Mononuclear cell (primary cell): ENCODE measurements around the gene SORCS2. TPM values are rescaled to one million over a fixed set of nuclear protein-coding genes. Genes with fewer than 3 reads are reported as not detected.

Source experiments
- H3K27me3 ChIP-seq: 2 replicates; pipeline ENCODE4 v1.6.0; 2011; ENCODE audit warnings: low read length, control low read depth; ENCODE audit not compliant: insufficient read depth
- H3K4me1 ChIP-seq: 2 replicates; pipeline ENCODE4 v1.5.1; 2011; ENCODE audit warnings: mild to moderate bottlenecking, low read length, control low read depth; ENCODE audit not compliant: insufficient read depth
- H3K4me3 ChIP-seq: 2 replicates; pipeline ENCODE4 v1.5.1; 2011; ENCODE audit warnings: mild to moderate bottlenecking, low read length, moderate library complexity
- H3K9me3 ChIP-seq: 2 replicates; pipeline ENCODE4 v1.5.1; 2011; ENCODE audit warnings: low read depth, mild to moderate bottlenecking, control low read depth, low read length
- total RNA-seq: library from RNA; depleted of rRNA; stranded (reverse); fragments of >200 nt; gene quantifications from one replicate; pipeline ENCODE4 v1.2.3, GENCODE V29; 2012

Gene SORCS2
- total RNA-seq, 1 donor = 0.10 TPM

DNA sequence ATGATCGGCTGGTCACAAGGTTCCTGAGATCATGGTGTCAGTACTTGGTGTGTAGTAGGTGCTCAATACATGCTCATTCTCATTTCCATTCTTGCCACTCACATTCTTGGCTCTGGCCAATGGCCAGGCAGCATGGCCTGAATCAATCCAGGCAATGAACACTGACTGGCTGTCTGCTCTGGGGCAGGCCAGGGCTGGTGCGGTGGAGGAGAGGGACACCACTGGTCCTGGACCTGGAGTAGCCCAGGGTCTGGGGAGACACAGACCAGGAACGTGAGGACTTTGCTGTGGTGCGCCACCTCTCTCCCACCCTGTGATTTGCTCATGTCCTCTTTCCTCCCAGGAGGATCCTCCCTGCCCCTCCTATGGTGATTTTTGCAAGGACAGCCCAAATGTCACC is 122.9 kb downstream of the SORCS2 start:
- Histone ChIP-seq H3K27me3 (no peaks in the 10 kb centered on the region), H3K9me3 (no peaks in the 10 kb centered on the region), H3K4me1 (no peaks in the 10 kb centered on the region), H3K4me3 (no peak overlapping the region)

DNA sequence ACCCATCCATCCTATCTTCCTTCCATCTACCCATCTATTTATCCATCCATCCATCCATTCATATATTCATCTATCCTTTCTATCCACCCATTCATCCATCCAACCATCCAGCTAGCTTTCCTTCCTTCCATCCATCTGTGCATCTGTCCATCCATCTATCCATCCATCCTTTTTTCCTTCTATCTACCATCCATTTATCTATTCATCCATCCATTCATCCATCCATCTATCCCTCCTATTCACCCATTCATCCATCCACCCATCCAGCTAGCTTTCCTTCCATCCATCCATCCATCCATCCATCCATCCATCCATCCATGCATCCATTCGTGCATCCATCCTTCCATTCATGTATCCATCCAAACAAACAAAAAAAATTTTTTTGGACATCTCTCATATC is 123.6 kb downstream of the SORCS2 start:
- Histone ChIP-seq H3K4me1 (no peaks in the 10 kb centered on the region), H3K27me3 (no peaks in the 10 kb centered on the region), H3K9me3 (no peaks in the 10 kb centered on the region), H3K4me3 (no peak overlapping the region)

DNA sequence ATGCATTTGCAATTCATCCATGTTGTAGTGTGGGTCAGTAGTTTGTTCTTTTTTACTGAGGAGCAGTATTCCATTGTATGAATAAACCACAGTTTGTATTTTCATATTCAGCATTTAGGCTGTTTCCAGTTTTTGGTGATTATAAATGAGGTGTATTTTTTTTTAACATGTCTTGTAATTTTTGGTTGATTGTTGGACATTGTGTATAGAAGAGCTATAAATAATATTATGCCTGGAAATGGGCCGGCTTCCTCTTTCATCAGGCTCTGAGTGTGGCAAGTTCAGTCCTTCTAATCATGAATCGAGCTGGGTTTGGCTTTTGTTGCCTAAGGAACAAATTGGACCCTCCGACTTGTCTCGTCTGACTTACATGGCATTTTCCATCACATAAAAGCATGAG is 126.7 kb downstream of the SORCS2 start:
- no peaks in the 10 kb centered on the region for H3K4me1 ChIP-seq
- no peaks in the 10 kb centered on the region for H3K27me3 ChIP-seq
- H3K4me3 ChIP-seq = no peak overlapping the region
- H3K9me3 ChIP-seq = no peaks in the 10 kb centered on the region

DNA sequence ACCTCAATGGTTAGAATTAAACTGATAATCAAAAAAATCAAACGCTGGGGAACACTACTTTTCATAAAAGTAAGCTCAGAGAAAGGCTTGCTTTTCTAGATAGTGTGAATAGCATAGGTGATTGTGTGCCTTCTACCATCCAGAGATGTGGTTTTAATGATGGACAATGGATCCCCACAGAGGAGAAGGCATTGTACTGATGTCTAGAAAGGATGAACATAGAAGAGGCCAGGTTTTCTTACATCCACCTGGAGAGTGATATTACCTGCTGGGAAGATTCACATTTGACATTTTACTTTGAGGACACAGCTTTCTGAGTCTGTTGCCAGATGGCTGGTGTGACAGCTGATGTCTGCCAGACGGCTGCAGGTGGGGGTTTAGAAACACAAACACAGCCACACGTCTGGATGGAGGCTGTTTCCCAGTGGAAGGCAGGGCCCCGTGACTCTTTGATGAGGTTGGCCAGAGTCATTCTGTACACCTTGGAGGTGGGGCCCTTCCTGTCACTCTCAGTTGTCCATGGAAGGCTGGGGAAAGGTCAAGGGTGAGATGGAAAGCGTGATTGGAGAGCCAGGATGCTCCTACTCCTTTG is 128.0 kb downstream of the SORCS2 start:
- H3K4me1 ChIP-seq = peaks cover 1% of the 10 kb centered on the region
- H3K27me3 ChIP-seq = no peaks in the 10 kb centered on the region
- H3K4me3 ChIP-seq = no peak overlapping the region
- H3K9me3 ChIP-seq = no peaks in the 10 kb centered on the region

DNA sequence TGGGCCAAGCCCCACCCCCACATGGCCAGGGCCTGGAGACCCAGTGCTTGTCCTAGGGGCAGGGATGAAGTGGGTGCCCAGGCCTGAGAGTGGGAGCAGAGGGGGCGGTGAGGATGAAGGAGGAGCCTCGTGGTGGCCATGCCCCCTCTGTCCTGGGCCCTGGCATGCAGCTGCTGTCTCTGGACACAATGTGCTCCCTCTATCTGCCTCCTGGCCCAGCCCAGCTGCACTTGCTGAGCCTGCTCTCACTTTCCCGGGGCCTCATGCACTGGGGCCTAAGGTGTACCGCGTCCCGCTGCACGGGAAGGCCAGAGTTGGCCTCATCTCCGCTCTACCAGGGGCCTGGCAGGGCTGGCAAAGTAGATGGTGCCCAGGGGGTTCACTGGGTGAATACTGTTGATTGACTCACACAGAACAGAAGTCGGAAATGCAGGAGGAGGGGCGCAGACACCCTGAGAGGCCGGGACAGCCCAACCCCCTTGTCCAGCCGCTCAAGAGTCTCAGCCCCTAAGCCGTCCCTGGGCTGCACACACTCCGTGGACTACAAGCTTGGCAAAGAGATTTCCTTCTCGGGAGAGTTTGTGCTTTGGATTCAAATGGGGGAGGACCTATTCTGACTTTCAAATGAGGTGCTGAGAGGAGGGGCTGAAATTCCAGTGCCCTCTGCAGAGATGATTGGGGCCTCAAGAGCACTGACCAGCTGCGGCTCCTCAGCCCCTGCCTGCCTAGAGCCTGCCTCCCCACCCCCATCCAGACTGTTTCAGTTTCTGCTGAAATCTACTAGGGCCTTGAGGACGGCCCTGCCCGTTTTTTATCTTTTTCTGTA is 130.0 kb downstream of the SORCS2 start:
- peaks cover 3% of the 10 kb centered on the region for H3K4me1 ChIP-seq
- H3K4me3 ChIP-seq = no peak overlapping the region
- H3K27me3 ChIP-seq = no peaks in the 10 kb centered on the region
- no peaks in the 10 kb centered on the region for H3K9me3 ChIP-seq

DNA sequence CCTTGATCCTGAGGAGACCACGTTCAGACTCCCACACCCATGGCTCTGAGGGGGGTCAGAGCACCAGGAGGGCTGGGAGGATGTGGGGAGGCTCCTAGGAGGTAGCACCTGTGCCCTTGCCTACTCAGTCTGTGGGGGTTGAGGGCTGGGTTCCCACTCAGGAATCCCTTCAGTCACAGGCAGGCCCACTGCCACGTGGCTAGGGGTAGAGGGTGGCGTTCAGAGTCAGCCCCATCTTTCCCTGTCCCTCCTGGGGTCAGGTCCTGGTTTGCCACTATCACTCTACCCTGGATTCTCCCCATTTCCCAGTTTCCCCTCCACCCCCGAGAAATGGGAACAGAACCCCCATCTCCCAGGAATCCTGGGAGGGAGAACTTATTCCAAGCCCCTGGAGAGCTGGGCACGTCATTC is 131.1 kb downstream of the SORCS2 start:
- H3K4me1 ChIP-seq = peaks cover 3% of the 10 kb centered on the region
- no peaks in the 10 kb centered on the region for H3K9me3 ChIP-seq
- no peaks in the 10 kb centered on the region for H3K27me3 ChIP-seq
- no peak overlapping the region for H3K4me3 ChIP-seq

DNA sequence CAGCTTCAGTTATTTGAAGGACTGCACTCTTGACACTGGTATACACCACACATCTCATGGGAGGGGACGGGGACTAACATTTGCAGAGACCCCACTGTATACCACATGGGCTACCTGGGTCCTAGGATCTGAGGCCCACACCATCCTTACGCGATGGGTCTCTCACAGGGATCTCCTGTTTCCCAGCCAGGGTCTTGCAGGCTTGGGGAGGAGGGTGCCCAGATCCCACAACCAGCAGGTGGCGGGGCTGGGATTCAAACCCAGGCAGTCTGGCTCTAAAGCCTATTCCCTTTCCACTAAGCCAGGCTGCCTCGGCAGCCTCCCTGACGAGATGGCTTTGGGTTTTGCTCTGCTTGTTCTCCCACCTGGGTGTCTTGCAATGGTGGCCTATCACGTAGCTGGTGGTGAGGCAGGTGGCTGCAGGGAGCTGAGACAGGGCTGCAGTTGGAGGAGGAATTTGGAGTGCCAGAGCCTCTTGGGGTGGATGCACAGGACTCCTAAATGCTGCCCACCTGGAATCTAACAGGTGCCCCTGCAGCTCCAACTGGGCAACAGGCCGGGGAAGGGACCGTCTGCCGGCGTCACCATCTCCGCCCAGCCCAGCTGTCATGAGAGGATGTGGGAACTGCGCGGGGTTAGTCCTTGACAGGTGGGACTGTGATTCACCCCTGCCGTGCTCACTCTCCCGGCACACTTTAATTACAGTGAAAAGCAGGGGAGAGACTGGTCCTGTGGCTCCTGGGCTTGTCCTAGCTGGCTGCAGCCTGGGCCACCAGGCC is 131.7 kb downstream of the SORCS2 start:
- H3K9me3 ChIP-seq = no peaks in the 10 kb centered on the region
- peaks cover 3% of the 10 kb centered on the region for H3K4me1 ChIP-seq
- H3K4me3 ChIP-seq = no peak overlapping the region
- H3K27me3 ChIP-seq = no peaks in the 10 kb centered on the region

DNA sequence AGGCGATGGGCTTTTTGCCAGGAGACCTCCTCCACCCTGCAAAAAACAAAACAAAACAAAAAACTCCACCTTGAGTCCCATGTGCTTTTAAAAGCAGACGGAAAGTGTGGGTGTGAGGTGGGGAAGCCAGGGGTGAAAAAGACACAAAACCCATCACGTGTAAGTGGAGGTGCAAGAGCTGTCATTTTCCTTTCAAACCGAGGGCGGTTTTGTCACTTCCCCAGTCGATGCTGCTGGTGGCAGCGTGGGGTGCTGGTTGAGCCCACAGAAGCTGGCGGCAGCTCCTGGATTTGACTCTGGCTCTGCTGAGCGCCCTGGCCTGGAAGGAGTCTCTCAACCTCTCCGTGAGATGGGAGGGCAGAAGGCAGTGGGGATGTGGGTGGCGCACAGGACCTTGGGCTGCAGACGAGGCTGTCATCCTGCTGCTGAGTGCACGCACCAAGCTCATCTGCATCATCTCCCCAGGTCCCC is 132.3 kb downstream of the SORCS2 start:
- no peaks in the 10 kb centered on the region for H3K27me3 ChIP-seq
- peaks cover 3% of the 10 kb centered on the region for H3K4me1 ChIP-seq
- no peak overlapping the region for H3K4me3 ChIP-seq
- H3K9me3 ChIP-seq = no peaks in the 10 kb centered on the region

DNA sequence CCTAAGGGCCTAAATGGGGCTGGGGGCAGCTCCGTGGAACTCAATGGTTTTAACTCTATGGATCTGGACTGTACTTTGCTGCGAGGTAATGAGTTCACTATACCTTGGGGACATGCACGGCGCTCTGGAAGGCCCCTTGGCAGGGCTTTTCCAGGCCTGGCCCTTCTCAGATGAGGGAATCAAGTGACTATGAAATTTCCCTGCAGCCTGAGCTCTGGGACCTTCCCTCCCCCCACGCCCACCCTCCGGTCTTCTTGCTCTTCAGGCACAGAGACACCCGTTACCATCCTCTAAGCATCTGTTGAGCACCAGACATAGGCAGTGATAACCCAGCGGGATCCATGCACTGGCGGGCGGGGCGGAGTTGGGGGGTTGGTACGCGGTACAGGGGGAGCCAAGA is 133.2 kb downstream of the SORCS2 start:
- no peaks in the 10 kb centered on the region for H3K9me3 ChIP-seq
- no peak overlapping the region for H3K4me3 ChIP-seq
- H3K27me3 ChIP-seq = no peaks in the 10 kb centered on the region
- peaks cover 3% of the 10 kb centered on the region for H3K4me1 ChIP-seq

DNA sequence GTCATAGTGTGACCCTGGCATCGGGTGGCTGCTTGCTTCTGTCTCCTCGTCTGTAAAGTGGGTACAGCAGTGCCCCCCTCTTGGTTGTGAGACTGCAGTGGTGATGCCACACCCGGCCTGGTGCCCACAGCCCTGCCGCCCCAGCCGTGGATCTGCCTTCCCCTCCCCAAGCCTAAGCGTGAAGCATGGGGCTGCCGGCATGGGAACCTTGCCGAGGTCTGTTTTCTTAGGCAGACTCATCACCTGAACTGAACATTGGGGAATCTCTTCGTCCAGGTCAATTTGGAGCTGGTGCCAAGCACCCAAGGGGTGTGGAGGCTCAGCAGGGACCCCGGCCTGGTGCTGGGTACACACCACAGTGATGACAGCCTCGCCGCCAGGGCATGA is 134.0 kb downstream of the SORCS2 start:
- H3K9me3 ChIP-seq = no peaks in the 10 kb centered on the region
- H3K27me3 ChIP-seq = no peaks in the 10 kb centered on the region
- no peak overlapping the region for H3K4me3 ChIP-seq
- H3K4me1 ChIP-seq = peaks cover 3% of the 10 kb centered on the region

DNA sequence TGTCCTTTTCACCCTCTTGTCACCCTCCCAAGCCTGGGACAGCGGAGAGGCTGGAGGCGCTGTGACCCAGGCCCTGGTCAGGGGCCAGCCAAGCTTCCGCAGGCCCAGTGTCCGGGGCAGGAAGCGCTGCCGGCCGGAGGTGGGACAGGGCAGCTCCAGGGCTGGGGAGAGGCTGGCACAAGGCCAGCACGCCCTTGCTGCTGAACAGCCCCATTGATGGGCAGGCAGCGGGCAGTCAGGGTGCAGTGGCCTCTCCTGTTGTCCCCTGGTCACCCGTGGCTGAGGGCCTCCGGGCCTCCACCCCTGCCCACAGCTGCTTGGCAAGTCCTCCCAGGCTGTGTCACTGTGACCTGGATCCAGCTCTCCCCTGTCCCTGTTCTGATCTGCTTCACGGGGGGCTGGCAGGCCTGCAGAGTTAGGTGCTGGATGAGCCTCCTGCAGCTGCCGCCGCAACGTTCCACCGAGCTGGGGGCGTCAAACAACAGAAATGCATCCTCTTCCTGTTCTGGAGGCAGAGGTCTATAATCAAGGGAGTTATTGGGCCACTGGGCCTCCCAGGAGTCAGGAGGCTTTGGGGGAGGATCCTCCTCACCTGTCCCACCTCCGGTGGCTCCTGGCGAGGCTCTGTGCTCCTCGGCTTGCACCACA is 134.5 kb downstream of the SORCS2 start:
- Histone ChIP-seq H3K9me3 (no peaks in the 10 kb centered on the region), H3K4me3 (no peak overlapping the region), H3K27me3 (no peaks in the 10 kb centered on the region), H3K4me1 (peaks cover 3% of the 10 kb centered on the region)

DNA sequence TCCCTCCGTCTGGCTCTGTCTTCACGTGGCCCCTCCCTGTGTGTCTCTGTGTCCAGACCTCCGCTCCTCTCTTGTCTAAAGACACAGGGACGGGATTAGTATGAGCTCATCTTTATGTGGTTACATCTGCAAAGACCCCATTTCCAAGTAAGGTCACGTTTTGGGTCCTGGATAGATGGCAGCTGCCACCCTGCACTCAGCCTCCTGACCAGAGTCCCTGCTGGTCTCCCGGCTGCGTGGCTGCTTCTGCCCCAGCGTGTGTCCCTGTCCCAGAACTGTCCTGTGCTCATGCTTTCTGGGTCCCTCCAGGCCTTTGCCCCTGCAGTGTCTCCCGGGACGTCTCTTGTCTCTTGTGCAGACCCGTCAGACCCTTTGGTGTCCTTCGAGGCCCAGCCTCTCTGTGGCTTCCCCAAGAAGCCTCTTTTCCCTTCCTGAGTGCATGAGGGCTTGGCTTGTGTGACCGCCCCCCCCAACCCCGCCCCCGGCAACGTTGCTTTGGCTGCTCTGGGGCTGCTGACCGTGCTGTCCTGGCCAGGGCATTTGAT is 135.1 kb downstream of the SORCS2 start:
- H3K4me3 ChIP-seq = no peak overlapping the region
- no peaks in the 10 kb centered on the region for H3K27me3 ChIP-seq
- no peaks in the 10 kb centered on the region for H3K9me3 ChIP-seq
- H3K4me1 ChIP-seq = peaks cover 3% of the 10 kb centered on the region

DNA sequence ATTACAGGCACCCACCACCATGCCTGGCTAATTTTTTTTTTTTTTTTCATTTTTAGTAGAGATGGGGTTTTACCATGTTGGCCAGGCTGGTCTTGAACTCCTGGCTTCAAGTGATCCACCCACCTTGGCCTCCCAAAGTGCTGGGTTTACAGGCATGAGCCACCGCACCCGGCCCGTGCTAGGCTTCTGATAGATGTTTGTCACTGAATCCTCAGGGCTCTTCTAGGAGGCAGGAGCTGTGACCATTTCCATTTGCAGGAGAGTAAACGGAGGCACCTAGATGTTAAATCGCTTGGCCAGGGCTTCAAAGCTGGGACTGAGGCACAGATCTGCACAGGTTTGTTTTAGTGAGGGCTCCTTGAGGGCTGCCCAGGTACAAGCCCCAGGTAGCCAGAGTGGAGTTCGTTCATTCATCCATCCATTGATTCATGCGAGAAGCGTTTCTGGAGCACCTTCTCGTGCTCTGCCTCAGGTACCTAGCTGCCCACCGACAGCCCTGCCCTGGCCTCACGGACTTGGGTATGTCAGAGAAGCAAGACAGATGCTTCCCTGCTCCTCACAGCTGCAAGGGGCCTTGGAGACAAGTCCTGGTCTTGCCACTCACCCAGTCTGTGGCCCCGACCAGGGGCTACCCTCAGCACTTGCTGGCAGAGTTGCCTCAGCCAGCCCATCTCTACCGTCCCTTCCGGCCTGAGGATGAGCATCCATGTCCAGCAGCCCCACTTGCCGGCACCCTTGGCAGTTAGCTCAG is 136.0 kb downstream of the SORCS2 start:
- H3K4me3 ChIP-seq = no peak overlapping the region
- H3K9me3 ChIP-seq = no peaks in the 10 kb centered on the region
- peaks cover 3% of the 10 kb centered on the region for H3K4me1 ChIP-seq
- H3K27me3 ChIP-seq = no peaks in the 10 kb centered on the region

DNA sequence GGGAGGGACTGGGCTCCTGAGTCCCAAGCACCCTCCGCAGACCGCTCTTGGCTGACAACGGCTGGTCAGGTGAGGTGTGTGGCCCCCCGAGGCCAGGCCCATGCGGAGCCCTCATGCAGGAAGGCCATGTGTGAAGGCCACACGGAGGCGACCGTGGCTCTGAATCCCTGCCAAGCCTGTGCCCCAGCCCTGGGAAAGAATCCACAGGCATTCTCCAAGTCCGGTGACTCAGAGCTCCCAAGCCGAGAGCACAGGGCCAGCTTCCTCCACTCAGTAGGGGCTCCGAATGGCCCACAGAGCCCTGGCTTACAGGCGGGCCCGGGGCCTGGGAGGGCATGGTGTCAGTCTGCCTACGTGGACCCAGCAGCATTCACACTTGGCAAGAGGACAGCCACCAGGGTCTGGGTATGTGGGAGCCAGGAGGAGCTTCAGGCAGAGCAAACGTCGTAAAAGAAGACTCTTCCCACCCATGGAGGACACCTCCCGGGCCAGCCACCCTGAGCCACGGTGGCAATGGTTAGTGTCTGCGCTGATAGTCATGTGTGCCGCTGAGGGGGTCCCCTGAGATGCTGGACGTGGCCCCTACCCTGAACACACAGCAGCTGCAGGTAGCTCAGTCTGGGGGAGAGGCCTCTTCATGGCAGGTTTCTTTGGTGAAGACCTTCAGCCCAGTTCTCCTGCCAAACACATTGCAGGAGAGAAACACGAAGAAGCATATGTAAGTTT is 136.7 kb downstream of the SORCS2 start:
- no peaks in the 10 kb centered on the region for H3K9me3 ChIP-seq
- H3K4me1 ChIP-seq = peaks cover 3% of the 10 kb centered on the region
- no peak overlapping the region for H3K4me3 ChIP-seq
- no peaks in the 10 kb centered on the region for H3K27me3 ChIP-seq
